NCI-H345 (cell line): ENCODE results near the gene FARS2.
"Not testable (repeated sequence)": the region's sequence is repeated elsewhere in the genome, so short reads cannot be mapped to it uniquely, and the experiment has no call there.

Source experiments
- DNase-seq: peaks from one replicate; lab custom pipeline; 2025; lab: John Stamatoyannopoulos, UW

FARS2 gene

GRCh38 chr6:5699064-5699463, 437.8 kb downstream of the FARS2 start:
- DNase-seq: not testable (repeated sequence)

- no peak for DNase-seq
These were observed 439.9 kb downstream of the FARS2 start for GRCh38 chr6:5701174-5701573.

- DNase-seq: no peak
These were observed 443.4 kb downstream of the FARS2 start for GRCh38 chr6:5704708-5705107.

- DNase-seq: no peak
These were observed 443.9 kb downstream of the FARS2 start for GRCh38 chr6:5705252-5705651.

DNA sequence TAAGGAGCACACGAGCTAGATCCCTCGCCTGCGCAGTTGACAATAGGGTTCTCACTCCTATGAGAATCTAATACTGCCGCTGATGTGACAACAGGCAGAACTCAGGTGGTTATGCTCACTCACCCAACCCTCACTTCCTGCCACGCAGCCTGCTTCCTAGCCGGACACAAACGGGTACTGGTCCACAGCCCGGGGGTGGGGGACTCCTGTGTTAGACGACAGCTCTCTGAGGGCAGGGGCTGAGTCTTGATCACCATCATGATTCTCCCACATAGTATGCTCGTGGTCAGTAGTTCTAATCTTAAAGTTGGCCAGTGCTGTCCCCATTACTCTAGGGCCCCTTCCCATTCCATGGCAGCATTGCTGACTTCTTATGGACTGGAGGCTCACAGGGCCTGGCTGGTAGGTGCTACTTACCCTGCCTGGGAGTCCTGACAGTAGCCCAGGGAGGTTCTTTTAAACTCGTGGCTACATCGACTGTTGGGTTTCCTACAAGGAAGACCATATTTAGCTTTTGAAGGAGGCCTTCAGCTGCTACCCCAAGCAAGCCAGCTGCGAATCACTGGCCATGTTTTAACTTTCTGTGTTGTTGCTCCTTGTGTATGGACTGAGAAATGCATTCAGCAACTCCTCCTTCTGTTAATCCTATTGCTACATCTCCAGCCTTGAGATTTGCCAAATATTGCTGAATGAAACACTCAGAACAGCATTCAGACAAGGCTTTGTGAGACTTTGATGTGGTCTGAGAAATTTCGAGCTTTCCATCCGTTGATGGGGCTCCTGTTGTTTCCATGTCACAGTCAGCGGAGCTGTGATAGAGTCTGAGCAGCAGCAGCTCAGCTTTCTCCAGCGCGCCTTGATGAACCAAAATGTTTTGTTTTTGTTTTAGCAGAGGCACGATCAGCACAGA, 445.1 kb downstream of the FARS2 start:
- DNase-seq: no peak

DNA sequence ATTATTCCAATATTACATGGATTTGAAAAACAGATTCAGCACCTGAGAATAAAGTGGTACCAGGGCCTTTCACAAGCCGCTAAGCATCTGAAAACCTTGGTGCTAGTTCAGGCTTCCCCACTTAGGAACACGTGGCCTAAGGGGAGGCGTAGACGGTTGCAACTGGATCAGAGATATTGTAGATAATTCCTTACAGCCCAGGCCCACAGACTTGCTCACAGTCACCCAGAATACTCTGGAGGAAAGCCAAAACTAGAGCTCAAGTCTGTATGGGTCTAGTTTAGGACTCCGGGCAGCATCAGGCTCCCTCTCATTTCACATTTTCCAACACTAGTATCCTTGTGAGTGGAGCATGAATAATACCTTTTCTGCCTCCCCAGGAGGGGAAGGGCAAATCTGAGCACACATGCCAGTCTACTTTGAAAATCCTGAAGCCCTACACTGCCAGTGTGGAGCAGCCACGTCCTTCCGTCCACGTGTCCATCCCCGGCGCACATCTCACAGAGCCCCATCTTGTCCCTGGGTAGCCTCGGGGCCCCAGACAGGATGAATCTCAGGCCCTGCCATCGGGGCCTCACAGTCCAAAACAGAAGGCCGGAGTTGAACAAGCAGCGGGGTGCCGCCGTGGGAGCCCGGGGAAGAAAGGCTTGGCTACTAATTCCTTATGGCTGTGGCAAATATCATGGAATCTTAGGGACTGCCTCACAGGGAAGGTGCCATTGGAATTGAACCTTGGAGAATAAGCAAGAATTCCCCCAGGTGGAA, 446.1 kb downstream of the FARS2 start:
- DNase-seq: no peak

DNA sequence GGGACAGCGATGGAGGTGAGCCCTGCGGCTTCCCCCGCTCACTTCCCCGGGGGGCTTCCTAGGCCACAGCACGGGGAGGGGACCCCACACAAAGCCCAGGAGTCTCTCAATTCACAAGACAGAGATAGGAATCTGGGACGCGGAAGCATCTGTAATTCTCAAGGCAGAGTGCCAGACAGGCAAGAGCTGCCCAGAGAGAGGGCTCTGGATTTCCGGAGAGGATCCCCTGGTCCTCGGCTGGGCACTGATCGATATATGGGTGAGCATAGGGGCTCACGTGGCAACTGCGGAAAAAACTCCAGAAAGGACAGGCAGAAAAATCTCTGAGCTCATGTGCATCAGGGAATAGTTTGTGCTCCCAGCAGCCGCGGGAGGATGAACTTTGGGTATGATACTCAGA, 449.2 kb downstream of the FARS2 start:
- DNase-seq: no peak

DNA sequence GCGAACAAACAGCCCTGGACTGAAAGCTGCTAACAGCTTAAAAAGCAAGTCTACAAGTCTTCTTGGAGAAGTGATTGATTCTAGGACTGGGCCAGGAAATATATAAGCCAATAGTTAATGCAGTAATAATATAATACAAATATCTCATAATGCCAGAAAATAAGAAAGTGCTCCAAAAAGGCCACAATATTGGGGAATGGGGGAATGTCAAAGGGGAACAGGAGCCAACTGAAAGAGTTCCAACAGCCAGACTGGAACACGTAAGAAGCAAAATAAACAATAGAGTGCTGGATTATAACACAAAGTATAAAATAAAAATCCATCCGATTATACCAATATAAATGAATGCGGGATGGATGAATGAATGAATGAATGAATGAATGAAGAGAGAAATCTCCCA, 449.6 kb downstream of the FARS2 start:
- DNase-seq: no peak

DNA sequence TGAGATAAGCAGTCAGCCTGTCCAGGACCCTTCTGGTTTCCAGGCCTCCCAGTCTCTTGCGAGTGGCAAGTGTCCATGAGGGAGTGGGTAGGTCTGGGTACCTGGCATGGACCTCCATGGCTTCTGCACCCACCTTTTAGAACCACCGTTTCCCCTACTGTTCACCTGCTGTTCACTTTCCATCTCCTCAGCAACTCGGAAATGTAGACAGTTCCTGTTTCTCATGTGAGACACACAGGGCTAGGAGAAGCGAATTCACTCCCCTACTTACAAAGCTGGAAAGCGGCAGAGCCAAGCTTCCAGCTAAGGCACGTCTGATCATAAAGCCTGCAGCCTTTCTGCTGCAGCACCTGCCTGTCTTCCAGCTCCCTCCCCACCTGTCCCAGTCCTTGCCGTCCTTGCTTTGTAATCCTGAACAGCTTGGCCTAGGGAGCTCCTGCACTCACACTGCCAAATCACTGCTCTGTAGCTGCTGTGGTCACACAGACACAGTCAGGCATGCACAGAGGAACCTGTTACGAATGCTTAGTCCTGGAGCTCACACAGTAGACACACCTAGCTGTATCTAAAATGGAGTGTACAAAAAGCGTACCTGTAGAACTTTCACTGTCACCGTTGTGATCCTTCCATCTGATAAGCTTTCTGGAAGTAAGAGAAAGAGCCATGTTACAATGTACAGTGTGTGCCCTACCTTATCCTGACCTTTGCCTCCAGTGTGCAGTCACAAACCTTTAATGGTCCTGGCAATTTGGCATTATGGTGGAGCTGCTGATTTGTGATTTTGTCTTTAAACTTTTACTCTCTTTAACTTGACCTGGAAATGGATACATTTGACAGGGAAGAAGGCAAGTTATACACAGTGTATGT, 451.3 kb downstream of the FARS2 start:
- no peak for DNase-seq

- DNase-seq: no peak
These were observed 452.2 kb downstream of the FARS2 start for GRCh38 chr6:5713519-5713918.

GRCh38 chr6:5718231-5718947, 457.1 kb downstream of the FARS2 start:
- no peak for DNase-seq

DNA sequence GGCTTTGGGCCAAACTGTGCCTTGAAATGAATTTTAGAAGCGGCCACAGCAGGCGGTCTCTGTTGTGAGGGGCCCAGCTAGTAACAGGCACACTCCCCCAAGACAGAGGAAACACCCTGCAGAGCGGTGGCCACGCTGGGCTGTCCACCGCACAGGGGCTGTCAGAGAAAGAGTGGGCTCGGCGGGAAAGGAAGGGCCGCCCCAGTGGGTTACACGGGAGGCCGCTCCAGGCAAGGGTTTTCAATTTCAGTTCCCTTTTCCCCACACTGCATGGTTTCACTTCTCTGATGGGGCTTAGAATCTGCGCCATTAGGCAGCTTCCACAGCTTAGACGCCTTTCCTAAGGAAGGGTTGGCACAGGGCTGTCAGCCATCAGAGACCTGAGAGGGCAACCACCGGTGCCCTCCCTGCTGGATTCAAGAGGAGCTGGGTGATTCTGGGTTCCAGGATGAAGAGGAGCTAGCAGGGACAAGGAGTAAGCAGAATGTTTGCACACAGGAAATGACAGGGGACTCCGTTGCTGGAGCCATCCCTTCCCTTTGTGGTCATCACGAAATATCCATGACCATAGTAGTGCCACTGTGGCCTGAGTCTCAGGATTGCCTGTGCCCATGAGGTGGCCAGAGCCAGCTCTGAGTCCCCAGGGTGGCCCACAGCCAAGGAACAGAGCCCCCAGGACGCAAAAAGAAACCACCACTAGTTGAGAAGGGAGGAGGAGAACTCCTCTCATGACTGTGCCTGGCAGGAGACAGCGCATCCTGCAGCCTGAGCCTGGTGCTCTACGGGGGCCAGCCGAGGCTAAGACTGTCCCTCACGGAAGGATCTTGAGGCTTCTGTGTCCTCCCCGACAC, 462.8 kb downstream of the FARS2 start:
- DNase-seq: no peak

DNA sequence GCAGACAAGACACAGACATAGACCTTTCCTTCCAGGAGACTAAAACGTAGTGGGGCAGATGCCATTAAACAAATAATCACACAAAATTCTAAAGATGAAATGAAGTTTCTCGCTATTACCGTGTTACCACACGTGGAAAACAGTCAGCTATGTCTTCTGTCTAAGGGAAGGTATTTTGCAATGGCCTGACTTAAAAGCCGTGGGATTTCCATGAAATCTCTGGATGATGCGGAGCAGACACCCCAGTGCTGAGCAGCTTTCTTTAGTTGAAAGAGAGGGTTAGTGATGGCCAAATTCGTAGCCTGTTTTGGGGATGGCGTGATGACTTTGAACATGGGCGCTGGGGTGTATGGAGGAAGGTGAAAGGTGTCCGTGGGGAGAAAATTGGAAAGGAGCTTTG, 463.6 kb downstream of the FARS2 start:
- no peak for DNase-seq

DNA sequence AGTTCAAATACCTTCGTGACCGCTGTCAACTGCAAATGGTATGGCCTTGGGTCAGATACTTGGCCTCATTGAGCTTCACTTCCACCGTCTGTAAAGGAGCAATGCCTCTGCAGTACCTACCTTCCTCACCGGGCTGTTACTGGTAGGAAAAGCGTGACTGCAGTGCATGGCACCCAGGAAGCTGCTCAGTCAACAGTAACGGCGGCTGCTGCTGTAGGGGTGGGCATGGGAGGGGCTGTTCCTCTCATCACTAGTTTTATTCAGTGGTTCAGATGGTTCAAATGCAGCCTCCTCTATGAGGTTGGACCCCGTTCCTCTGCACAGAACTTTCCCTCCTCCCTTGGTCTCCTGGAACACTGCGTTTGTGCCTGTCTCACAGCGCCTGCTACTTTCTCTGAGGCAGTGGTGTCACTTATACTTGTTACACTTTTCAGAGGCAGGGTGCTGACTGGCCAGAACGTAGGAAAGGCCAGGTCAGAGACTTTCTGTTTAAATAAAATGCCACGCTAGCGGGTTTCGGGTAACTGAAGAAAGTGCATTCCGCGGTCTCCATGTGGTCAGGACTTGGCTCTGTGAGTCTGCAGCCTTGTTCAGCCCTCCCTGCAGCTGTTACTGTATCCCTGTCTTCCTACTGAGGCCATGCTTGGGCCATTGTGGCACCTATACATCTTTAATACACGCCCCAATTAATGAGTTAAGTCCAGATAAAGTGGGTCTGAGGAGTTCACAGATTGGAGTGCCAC, 465.8 kb downstream of the FARS2 start:
- DNase-seq: no peak

DNA sequence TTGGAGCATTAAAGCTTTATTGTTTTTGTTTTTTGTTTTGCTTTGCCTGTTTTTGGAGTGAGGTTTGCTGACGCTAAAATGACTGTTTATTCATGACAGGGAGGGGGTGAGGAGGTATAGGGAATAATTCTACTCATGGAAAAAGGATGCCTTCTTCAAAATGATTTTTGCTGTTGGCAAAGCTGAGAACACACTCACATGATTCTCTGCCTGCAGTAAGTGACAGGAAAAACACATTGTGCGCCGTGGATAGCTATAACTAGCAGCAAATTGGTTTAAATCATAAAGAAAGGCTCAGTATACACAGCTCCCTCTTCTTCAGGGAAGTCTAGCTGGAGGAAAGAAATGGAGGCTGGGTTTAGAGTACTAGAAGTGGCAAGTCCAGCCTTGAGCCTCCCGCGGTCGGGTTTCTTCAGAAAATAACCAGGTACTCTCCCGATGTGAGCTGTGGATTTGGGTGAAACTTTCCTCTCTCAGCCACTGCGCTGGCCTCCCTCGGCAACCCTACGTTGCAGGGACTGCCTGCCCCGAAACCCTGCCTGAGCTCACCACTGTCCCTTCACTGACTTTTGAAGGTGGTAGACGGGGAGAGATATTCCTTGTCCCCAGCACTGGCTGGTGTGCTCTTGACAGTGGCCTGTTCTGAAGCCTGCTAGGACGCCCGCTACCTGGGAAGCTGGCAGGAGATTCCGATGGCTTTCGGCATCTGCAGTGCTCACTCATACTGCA, 467.2 kb downstream of the FARS2 start:
- DNase-seq: no peak

DNA sequence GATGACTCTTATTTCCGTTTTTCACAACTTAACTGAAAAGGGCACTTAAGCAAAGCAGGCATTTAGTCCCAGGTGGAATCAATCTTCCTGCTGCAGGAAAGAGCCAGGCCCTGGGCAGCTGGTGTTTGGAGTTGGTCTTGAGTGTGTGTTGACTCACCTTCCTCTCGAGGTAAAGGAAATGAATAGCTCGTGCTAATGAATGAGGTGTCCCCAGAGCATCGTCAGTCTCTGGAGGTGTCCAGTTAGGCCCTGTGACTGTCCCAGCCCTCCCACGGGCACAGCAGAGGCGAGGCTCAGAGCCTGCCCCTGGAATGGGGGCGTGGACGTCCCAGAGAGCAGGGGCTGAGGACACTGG, 467.7 kb downstream of the FARS2 start:
- DNase-seq: peak; percentile 37

GRCh38 chr6:5729813-5730517, 468.7 kb downstream of the FARS2 start:
- DNase-seq: no peak

DNA sequence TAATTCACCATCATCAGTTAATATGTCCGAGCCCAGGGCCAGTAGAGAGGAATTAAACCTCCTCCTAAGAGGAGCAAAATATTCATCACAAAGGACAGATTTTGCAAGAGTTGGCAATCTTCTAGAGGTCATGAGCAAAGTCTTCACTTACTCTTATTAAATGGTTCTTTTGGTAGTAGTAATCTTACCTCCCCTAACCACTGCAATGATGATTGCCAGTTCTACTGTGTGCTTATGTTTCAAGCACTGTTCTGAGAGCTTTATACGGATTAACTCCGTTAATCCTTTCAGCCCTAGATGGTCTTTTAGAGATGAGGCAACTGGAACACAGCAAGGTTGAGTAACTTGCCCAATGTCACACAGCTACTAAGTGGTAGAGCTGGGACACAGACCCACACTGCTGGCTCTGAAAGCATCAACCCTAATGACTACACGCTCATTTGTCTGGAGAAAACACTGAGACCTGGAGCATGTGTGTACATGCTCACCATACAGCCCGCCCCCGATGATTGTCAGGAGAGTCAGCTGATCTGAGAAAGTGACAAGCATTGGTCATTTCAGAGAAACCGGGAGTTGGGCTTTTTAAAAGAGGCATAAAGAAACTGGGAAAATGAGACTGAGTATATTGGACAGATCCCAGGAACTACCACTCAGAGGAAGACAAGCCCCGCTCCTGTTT, 469.4 kb downstream of the FARS2 start:
- DNase-seq: no peak
